Nephron (organoid): ENCODE results near the gene GAL.
A peak's percentile ranks its signal among the peaks of the same experiment; 100 is the strongest.

Experiments
- H3K27ac Mint-ChIP-seq, 3 experiments: 2 replicates each; pipeline ENCODE4 v1.8.0; 2020; ENCODE audit warnings: mixed read lengths in 3 of 3, mild to moderate bottlenecking in 2 of 3, moderate library complexity in 1 of 3
- H3K27me3 Mint-ChIP-seq: 2 replicates; pipeline ENCODE4 v1.8.0; 2021; ENCODE audit warnings: low read depth, mild to moderate bottlenecking, moderate library complexity, mixed read lengths
- H3K36me3 Mint-ChIP-seq: 2 replicates; pipeline ENCODE4 v1.8.0; 2020; ENCODE audit warnings: low read depth, mixed read lengths
- H3K4me1 Mint-ChIP-seq: 2 replicates; pipeline ENCODE4 v1.8.0; 2020; ENCODE audit warnings: mixed read lengths
- H3K4me3 Mint-ChIP-seq, 3 experiments: 2 replicates each; pipeline ENCODE4 v1.8.0; 2020; ENCODE audit warnings: mild to moderate bottlenecking in 3 of 3, mixed read lengths in 3 of 3, moderate library complexity in 2 of 3
- H3K9me3 Mint-ChIP-seq: 2 replicates; pipeline ENCODE4 v1.8.0; 2020; ENCODE audit warnings: mixed read lengths
- TF ChIP-seq, protein P1 (sequence below), 3 experiments: fragments of 200-600 bp; sonication (generic); IDR thresholded peaks; one replicate each; pipeline ENCODE4 v1.5.0; 2021; ENCODE audit warnings: antibody characterized with exemption in 3 of 3; ENCODE audit not compliant: unreplicated experiment in 3 of 3

The GAL gene

DNA sequence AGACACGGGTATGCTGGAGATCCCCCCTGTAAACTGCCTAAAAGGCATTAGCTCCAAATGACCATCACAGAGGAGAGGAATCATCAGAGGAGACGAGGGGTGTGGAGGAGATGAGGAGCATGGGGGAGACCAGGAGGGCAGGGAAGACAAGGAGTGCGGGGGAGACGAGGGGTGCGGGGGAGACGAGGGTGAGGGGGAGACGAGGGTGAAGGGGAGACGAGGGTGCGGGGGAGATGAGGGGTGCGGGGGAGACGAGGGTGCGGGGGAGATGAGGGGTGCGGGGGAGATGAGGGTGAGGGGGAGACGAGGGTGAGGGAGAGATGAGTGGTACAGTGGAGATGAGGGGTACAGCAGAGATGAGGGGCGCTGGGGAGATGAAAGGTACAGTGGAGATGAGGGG lies 17.5 kb upstream of the GAL start:
- H3K36me3 Mint-ChIP-seq: no peaks in the 10 kb centered on the region
- peak overlapping the region in 2 of 3 experiments; percentile 23 to 43 for H3K27ac Mint-ChIP-seq
- H3K9me3 Mint-ChIP-seq: no peaks in the 10 kb centered on the region
- peaks cover 16% of the 10 kb centered on the region for H3K27me3 Mint-ChIP-seq
- no peak overlapping the region for H3K4me3 Mint-ChIP-seq
- TF ChIP-seq, protein P1, sequence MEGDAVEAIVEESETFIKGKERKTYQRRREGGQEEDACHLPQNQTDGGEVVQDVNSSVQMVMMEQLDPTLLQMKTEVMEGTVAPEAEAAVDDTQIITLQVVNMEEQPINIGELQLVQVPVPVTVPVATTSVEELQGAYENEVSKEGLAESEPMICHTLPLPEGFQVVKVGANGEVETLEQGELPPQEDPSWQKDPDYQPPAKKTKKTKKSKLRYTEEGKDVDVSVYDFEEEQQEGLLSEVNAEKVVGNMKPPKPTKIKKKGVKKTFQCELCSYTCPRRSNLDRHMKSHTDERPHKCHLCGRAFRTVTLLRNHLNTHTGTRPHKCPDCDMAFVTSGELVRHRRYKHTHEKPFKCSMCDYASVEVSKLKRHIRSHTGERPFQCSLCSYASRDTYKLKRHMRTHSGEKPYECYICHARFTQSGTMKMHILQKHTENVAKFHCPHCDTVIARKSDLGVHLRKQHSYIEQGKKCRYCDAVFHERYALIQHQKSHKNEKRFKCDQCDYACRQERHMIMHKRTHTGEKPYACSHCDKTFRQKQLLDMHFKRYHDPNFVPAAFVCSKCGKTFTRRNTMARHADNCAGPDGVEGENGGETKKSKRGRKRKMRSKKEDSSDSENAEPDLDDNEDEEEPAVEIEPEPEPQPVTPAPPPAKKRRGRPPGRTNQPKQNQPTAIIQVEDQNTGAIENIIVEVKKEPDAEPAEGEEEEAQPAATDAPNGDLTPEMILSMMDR (IDR thresholded peaks at IDR 0.05; ENCODE audit: unreplicated experiment in 3 of 3): no peak
- H3K4me1 Mint-ChIP-seq: peaks cover 17% of the 10 kb centered on the region

DNA sequence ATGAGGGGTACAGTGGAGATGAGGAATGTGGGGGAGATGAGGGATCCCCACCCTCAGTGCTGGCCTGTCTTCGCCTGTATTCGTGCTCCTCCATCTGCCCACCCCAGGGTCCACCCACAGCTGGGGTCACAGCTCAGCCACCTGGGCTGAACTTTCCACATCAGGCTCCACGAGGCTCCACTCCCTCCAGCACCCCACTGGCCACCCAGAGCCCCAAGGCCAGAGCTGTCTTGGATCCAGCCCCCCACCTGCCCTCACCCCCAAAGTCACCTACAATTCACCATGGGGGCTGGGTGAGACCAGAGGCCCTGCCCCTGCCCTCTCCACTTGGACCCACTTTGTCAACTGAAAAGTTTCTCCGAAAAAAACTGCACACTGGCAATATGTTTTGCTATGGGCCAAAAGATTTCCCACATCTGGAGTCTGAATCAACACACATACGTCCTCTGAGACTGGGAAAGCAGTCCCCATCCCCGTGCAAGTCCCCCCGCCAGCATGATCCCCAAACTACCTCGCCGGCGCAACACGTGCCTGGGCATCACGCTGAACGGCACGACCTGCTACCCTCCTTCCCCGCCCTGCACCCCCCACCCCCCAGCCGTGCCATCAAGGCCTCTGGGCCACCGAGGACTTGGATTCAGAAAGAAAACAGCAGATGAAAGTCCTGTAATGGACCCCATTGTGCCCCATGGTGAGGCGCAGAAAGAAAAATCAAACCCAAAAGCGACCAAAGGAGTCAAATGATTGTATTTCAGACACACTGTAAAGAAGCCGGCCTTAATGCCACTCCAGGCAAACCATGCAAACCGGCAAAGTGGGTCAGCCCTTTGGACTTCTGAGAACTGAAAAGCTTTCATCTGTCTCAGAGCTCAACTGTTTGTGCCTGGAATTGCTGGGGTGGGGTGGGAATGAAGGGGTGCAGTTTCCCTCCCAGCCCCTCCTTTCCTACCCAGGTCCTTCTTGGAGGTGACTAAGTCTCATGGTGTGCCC lies 16.5 kb upstream of the GAL start:
- TF ChIP-seq, protein P1 (IDR thresholded peaks at IDR 0.05; ENCODE audit: unreplicated experiment in 3 of 3): no peak
- Mint-ChIP-seq H3K9me3 (no peaks in the 10 kb centered on the region), H3K27ac (peak overlapping the region in 2 of 3 experiments; percentile 38 to 86), H3K36me3 (no peaks in the 10 kb centered on the region), H3K4me1 (peaks cover 10% of the 10 kb centered on the region), H3K27me3 (peaks cover 14% of the 10 kb centered on the region), H3K4me3 (no peak overlapping the region)

DNA sequence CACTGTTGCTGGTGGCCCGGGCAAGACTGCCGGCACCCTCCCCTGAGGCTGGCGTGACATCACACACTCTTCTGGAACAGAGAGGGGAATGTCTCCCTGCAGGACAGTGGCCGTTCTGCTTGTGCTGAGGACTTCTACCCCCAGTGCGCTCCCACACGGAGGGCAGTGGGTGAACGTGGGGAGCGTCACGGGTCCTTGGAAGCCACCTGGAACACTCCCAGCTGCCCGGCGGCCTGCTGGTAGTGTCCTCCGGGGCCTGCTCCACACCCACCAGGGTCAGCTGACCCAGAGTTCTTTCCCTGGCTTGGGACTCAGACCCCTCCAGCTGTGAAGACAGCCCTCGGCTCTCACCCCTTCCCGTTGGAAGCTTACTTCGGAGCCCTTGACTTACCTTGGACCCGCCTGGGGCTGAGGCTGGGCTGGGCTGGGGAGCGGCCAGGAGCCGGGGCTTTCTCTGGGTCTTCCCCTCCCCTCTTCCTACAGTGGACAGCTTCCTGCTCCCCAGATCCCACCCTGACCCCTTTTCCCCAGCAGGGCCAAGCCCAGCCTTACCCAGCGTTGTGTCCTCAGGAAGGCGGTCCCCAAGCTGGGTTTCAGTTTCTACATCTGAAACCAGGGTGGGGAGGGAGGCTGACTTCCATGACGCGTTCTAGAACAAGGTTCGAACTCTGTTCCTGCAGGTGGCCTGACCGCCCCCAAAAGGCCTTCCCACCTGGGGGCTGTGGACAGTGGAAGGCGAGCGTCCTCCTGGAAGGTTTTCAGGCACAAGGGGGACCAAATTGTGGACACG lies 14.8 kb upstream of the GAL start:
- peaks cover 4% of the 10 kb centered on the region for H3K9me3 Mint-ChIP-seq
- TF ChIP-seq, protein P1 (IDR thresholded peaks at IDR 0.05; ENCODE audit: unreplicated experiment in 3 of 3): no peak
- no peak overlapping the region for H3K27ac Mint-ChIP-seq
- peaks cover 24% of the 10 kb centered on the region for H3K4me1 Mint-ChIP-seq
- H3K4me3 Mint-ChIP-seq: no peak overlapping the region
- no peaks in the 10 kb centered on the region for H3K36me3 Mint-ChIP-seq
- H3K27me3 Mint-ChIP-seq: peaks cover 24% of the 10 kb centered on the region

DNA sequence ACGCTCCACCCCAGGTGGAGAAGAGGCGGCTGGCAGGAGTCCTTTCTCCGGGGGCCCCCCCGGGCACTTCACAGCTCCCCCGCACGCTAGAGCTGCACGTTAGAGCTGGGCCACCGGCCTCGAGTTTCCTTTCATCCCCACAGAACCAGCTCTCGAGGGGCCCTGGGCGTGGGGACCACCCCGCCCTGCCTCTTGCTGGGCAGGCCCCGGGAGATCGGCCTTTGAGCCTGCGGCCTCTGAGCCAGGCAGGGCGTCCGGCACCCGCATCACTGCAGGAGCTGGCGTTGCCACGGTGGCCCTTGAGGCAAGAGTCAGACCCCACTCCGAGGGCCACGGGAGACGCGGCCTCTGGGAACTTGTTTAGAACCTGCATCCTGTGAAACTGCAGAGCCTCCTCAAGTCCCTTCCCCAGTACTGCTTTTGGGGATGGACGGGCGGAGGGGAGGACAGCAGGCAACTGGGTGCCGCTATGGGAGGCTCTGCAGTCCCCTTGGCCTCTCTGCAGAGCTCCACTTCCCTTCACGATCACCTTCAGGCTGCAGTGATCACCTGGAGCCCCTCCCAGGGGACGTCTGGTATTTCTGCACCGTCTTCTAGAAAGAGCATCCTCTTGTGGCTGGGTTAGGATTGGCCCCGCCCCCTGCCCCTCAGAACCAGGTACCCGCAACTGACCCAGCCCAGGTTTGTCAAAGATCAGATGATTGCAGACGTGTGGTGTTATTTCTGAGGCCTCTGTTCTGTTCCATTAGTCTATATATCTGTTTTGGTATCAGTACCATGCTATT lies 13.9 kb upstream of the GAL start:
- Mint-ChIP-seq H3K4me3 (no peak overlapping the region), H3K27ac (no peak overlapping the region), H3K27me3 (peaks cover 25% of the 10 kb centered on the region), H3K4me1 (peaks cover 21% of the 10 kb centered on the region), H3K9me3 (peaks cover 4% of the 10 kb centered on the region), H3K36me3 (no peaks in the 10 kb centered on the region)
- TF ChIP-seq, protein P1 (IDR thresholded peaks at IDR 0.05; ENCODE audit: unreplicated experiment in 3 of 3): no peak

DNA sequence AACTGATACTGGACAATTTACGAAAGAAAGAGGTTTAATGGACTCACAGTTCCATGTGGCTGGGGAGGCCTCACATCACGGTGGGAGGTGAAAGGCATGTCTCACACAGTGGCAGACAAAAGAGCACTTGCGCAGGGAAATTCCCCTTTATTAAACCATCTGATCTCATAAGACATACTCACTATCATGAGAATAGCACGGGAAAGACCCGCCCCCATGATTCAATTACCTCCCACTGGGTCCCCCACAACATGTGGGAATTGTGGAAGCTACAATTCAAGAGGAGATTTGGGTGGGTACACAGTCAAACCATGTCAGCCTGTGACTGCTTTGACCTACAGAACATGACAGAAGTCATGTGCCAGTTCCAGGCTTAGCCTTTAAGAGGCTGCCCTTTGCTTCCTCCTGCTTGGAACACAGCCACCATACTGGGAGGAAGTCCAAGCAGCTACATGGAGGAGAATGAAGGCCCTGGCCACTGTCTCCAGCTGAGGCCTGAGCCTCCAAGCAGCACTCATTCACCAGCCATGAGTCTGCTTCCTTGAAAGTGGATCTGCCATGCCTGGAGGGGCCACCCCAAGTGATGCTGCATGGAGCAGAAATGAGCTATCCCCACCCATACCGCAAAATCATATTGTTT lies 10.9 kb upstream of the GAL start:
- no peaks in the 10 kb centered on the region for H3K36me3 Mint-ChIP-seq
- H3K9me3 Mint-ChIP-seq: peaks cover 4% of the 10 kb centered on the region
- H3K4me3 Mint-ChIP-seq: no peak overlapping the region
- H3K4me1 Mint-ChIP-seq: peaks cover 14% of the 10 kb centered on the region
- H3K27ac Mint-ChIP-seq: peak overlapping the region in 2 of 3 experiments; percentile 12 to 38
- TF ChIP-seq, protein P1 (IDR thresholded peaks at IDR 0.05; ENCODE audit: unreplicated experiment in 3 of 3): no peak
- peaks cover 23% of the 10 kb centered on the region for H3K27me3 Mint-ChIP-seq
